Measurements from ENCODE around the gene AP2M1.

DNA sequence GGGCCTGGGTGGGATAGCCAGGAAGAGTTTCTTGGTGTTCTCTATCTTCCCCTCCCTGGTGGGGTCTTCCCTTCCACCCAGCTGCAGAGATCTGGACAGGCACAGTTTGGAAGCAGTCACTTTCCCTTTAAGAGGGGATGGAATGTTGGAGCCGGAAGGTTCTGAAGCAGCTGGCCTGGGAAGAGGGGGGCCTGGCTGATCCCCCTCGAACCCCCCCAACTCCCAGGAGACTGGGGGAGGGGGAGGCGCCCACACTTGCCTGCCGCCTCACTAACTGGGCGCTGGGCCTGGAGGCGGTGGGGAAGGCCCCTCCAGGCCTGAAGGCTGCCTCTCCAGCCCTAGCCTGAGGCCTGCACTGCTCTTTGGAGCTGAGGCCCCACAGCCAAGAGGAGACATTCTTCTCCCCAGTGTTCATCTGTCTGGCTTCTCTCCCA is 18.1 kb upstream of the AP2M1 start:
- TF ChIP-seq, protein P1, sequence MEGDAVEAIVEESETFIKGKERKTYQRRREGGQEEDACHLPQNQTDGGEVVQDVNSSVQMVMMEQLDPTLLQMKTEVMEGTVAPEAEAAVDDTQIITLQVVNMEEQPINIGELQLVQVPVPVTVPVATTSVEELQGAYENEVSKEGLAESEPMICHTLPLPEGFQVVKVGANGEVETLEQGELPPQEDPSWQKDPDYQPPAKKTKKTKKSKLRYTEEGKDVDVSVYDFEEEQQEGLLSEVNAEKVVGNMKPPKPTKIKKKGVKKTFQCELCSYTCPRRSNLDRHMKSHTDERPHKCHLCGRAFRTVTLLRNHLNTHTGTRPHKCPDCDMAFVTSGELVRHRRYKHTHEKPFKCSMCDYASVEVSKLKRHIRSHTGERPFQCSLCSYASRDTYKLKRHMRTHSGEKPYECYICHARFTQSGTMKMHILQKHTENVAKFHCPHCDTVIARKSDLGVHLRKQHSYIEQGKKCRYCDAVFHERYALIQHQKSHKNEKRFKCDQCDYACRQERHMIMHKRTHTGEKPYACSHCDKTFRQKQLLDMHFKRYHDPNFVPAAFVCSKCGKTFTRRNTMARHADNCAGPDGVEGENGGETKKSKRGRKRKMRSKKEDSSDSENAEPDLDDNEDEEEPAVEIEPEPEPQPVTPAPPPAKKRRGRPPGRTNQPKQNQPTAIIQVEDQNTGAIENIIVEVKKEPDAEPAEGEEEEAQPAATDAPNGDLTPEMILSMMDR (conservative IDR thresholded peaks at IDR 0.05), result no peak
- TF ChIP-seq ZFX (IDR thresholded peaks at IDR 0.05), result 0 out of 2 replicates have a peak, but pooled peaks have one; percentile 25

All from C4-2B (cell line).